CD4-positive, alpha-beta T cell (primary cell): ENCODE data around the gene PTHLH. TPM values are rescaled to one million over a fixed set of nuclear protein-coding genes. Genes with fewer than 3 reads are reported as not detected.

Experiments
- ATAC-seq: fragments of 200-7000 bp; cut with Tn5 transposase; one replicate; pipeline ENCODE4 v1.10.0; 2022; ENCODE audit warnings: mild to moderate bottlenecking; ENCODE audit not compliant: poor library complexity
- CTCF ChIA-PET: fragments of 350-600 bp; sonication (Branson Sonifier 250); formaldehyde crosslinking; loops from one replicate; lab custom pipeline; 2021; ENCODE audit warnings: antibody characterized with exemption, inconsistent platforms; lab: Charles Lee
- POLR2A ChIA-PET: fragments of 350-600 bp; sonication (Branson Sonifier 250); formaldehyde crosslinking; loops from one replicate; lab custom pipeline; 2021; ENCODE audit warnings: antibody characterized with exemption, inconsistent platforms; lab: Charles Lee
- DNase-seq, 14 experiments: peaks; one replicate each; pipeline ENCODE4 v3.0.0-alpha.2; 2013 to 2020; ENCODE audit warnings: mixed read lengths in 2 of 14
- H3K27ac ChIP-seq, 2 donors: one replicate each; pipeline versions ENCODE4 v1.5.1 to v1.7.0; 2013; ENCODE audit warnings: low read length in 2 of 2, low read depth in 1 of 2, mild to moderate bottlenecking in 1 of 2
- H3K27me3 ChIP-seq, 2 experiments: 1 replicate in 1 of 2; 2 replicates in 1 of 2; pipeline versions ENCODE4 v1.6.1 to v1.7.0; 2013; ENCODE audit warnings: low read length in 2 of 2, control low read depth in 1 of 2, mild to moderate bottlenecking in 1 of 2, moderate library complexity in 1 of 2; ENCODE audit not compliant: insufficient read depth in 2 of 2, control insufficient read depth in 1 of 2
- H3K36me3 ChIP-seq: one replicate; pipeline ENCODE4 v1.6.1; 2013; ENCODE audit warnings: low read length, control low read depth; ENCODE audit not compliant: insufficient read depth
- H3K4me1 ChIP-seq: one replicate; pipeline ENCODE4 v1.6.1; 2013; ENCODE audit warnings: low read length, control low read depth; ENCODE audit not compliant: insufficient read depth
- H3K4me3 ChIP-seq: one replicate; pipeline ENCODE4 v1.5.1; 2013; ENCODE audit warnings: mild to moderate bottlenecking, low read length, moderate library complexity
- H3K9me3 ChIP-seq, 2 experiments: 1 replicate in 1 of 2; 2 replicates in 1 of 2; pipeline versions ENCODE4 v1.6.1 to v1.7.0; 2013; ENCODE audit warnings: low read length in 2 of 2, mild to moderate bottlenecking in 2 of 2, control low read depth in 1 of 2, moderate library complexity in 1 of 2; ENCODE audit not compliant: control insufficient read depth in 1 of 2, insufficient read depth in 1 of 2
- H3K27ac Mint-ChIP-seq: one replicate; pipeline ENCODE4 v1.8.0; 2020; ENCODE audit warnings: mixed read lengths
- H3K27me3 Mint-ChIP-seq: one replicate; pipeline ENCODE4 v1.8.0; 2021; ENCODE audit warnings: mixed read lengths
- H3K36me3 Mint-ChIP-seq: one replicate; pipeline ENCODE4 v1.8.0; 2021; ENCODE audit warnings: low read depth, mixed read lengths
- H3K4me1 Mint-ChIP-seq: one replicate; pipeline ENCODE4 v1.8.0; 2021; ENCODE audit warnings: low read depth, mixed read lengths
- H3K4me3 Mint-ChIP-seq: one replicate; pipeline ENCODE4 v1.8.0; 2020; ENCODE audit warnings: mild to moderate bottlenecking, mixed read lengths
- H3K9me3 Mint-ChIP-seq: one replicate; pipeline ENCODE4 v1.8.0; 2020; ENCODE audit warnings: mixed read lengths
- CTCF ChIP-seq: fragments of 200-600 bp; IDR thresholded peaks from one replicate; pipeline ENCODE4 v1.8.0; 2022; ENCODE audit warnings: antibody characterized with exemption, mild to moderate bottlenecking
- intact Hi-C, 2 experiments: fragments of 100-400 bp; cut with DNase I in 1 of 2; cut with micrococcal nuclease in 1 of 2; formaldehyde crosslinking; loops; one replicate each; pipeline versions ENCODE4 v1.15.1 to v1.9.0; 2023 to 2025; cut with DNase I, micrococcal nuclease
- total RNA-seq, 174 experiments: library from RNA in 2 of 174; stranded (reverse) in 2 of 174; gene quantifications; one replicate each; pipeline ENCODE4 v1.2.3 and lab custom pipeline; 2021 to 2026

Gene PTHLH
- total RNA-seq, 2 experiments from 2014 or later = not detected

GRCh38 chr12:27982385-27982784, 9.9 kb upstream of the PTHLH start:
- peaks cover 72% of the 10 kb centered on the region for H3K27me3 Mint-ChIP-seq
- ChIA-PET CTCF (no interaction called here), POLR2A (no interaction called here)
- peaks cover 0 to 37% of the 10 kb centered on the region in 2 experiments for H3K27me3 ChIP-seq
- no peak for ATAC-seq
- H3K9me3 Mint-ChIP-seq = no peaks in the 10 kb centered on the region
- H3K36me3 Mint-ChIP-seq = no peaks in the 10 kb centered on the region
- H3K27ac Mint-ChIP-seq = no peak overlapping the region
- H3K9me3 ChIP-seq = no peaks in the 10 kb centered on the region
- H3K4me1 Mint-ChIP-seq = no peaks in the 10 kb centered on the region
- no peaks in the 10 kb centered on the region for H3K4me1 ChIP-seq
- H3K27ac ChIP-seq = no peak overlapping the region
- intact Hi-C loops = no loop called here
- no peak overlapping the region for H3K4me3 ChIP-seq
- TF ChIP-seq CTCF = no peak
- no peaks in the 10 kb centered on the region for H3K36me3 ChIP-seq
- DNase-seq = no peak
- no peak overlapping the region for H3K4me3 Mint-ChIP-seq

- POLR2A ChIA-PET = no interaction called here
These were observed 9.3 kb upstream of the PTHLH start for GRCh38 chr12:27981874-27982273.

DNA sequence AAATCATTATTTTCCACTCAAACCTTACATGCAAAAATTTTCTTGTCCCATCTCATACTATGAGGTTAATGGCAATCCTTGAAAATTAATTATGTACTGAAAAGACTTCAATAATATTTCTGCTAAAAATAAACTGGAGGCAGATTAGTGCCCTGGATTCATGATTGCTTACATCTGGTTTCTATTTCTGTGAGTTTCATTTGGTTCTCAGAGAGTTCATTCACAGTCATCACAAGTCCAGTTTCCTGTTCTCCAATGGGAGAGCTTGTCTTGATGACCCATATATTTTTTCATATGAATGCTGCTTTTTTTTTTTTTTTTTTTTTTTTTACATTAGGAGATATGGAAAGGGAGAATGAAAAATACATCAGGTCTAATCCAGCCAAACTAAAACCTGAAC, 6.6 kb upstream of the PTHLH start:
- DNase-seq = no peak
- intact Hi-C loops = no loop called here
- Histone ChIP-seq H3K9me3 (peaks cover 0 to 16% of the 10 kb centered on the region in 2 experiments), H3K4me3 (no peak overlapping the region), H3K27me3 (peaks cover 22 to 65% of the 10 kb centered on the region in 2 experiments), H3K4me1 (peaks cover 8% of the 10 kb centered on the region), H3K36me3 (no peaks in the 10 kb centered on the region), H3K27ac (no peak overlapping the region)
- ChIA-PET CTCF (no interaction called here), POLR2A (no interaction called here)
- Mint-ChIP-seq H3K4me3 (no peak overlapping the region), H3K4me1 (peaks cover 4% of the 10 kb centered on the region), H3K36me3 (no peaks in the 10 kb centered on the region), H3K9me3 (no peaks in the 10 kb centered on the region), H3K27me3 (peaks cover 86% of the 10 kb centered on the region), H3K27ac (no peak overlapping the region)
- ATAC-seq = no peak
- no peak for TF ChIP-seq CTCF

More at GRCh38 chr12:27981874-27982273, 9.3 kb upstream of the PTHLH start:
- no peak for ATAC-seq
- Histone ChIP-seq H3K9me3 (no peaks in the 10 kb centered on the region), H3K36me3 (no peaks in the 10 kb centered on the region), H3K27ac (no peak overlapping the region), H3K27me3 (peaks cover 0 to 41% of the 10 kb centered on the region in 2 experiments), H3K4me3 (no peak overlapping the region), H3K4me1 (no peaks in the 10 kb centered on the region)
- Mint-ChIP-seq H3K27ac (no peak overlapping the region), H3K9me3 (no peaks in the 10 kb centered on the region), H3K4me1 (no peaks in the 10 kb centered on the region), H3K36me3 (no peaks in the 10 kb centered on the region), H3K27me3 (peaks cover 73% of the 10 kb centered on the region), H3K4me3 (no peak overlapping the region)
- no peak for TF ChIP-seq CTCF
- CTCF ChIA-PET = no interaction called here
- intact Hi-C loops = no loop called here
- DNase-seq = no peak
